Measurements from ENCODE around the gene SIRPA. TPM values are rescaled to one million over a fixed set of nuclear protein-coding genes. Genes with fewer than 3 reads are reported as not detected.
A peak's percentile ranks its signal among the peaks of the same experiment; 100 is the strongest.

SIRPA gene
- total RNA-seq, 2 donors from 2014 or later, result 9.8 to 12.2 TPM

GRCh38 chr20:1897965-1898464 is 2.8 kb downstream of the SIRPA start:
- H3K27ac ChIP-seq, result peak overlapping the region; percentile 40
- TF ChIP-seq CTCF (IDR thresholded peaks at IDR 0.05), result no peak
- intact Hi-C loops (cut with DNase I), result loop anchor here (10.0 kb wide), 1 partner anchor 93 kb away; no protein-coding TSS in a partner anchor
- no peak overlapping the region for H3K4me3 ChIP-seq
- peak; percentile 27 for DNase-seq
- H3K9me3 ChIP-seq, result no peaks in the 10 kb centered on the region
- H3K4me1 ChIP-seq, result no peaks in the 10 kb centered on the region
- H3K27me3 ChIP-seq, result no peaks in the 10 kb centered on the region
- H3K36me3 ChIP-seq, result no peaks in the 10 kb centered on the region
- no peak overlapping the region for H3K9ac ChIP-seq (ENCODE audit: low read depth in 2 of 2, low read length in 2 of 2)

GRCh38 chr20:1898482-1899240 is 3.5 kb downstream of the SIRPA start:
- H3K27me3 ChIP-seq, result no peaks in the 10 kb centered on the region
- peak overlapping the region in 1 of 2 donors; percentile 19 for H3K9ac ChIP-seq (ENCODE audit: low read depth in 2 of 2, low read length in 2 of 2)
- H3K9me3 ChIP-seq, result no peaks in the 10 kb centered on the region
- H3K4me1 ChIP-seq, result no peaks in the 10 kb centered on the region
- TF ChIP-seq CTCF (IDR thresholded peaks at IDR 0.05), result no peak
- H3K4me3 ChIP-seq, result no peak overlapping the region
- H3K36me3 ChIP-seq, result no peaks in the 10 kb centered on the region
- no peak overlapping the region for H3K27ac ChIP-seq
- intact Hi-C loops (cut with DNase I), result loop anchor here (10.0 kb wide), 1 partner anchor 94 kb away; no protein-coding TSS in a partner anchor
- no peak for DNase-seq

- H3K9me3 ChIP-seq, result no peaks in the 10 kb centered on the region
- H3K36me3 ChIP-seq, result no peaks in the 10 kb centered on the region
- H3K9ac ChIP-seq (ENCODE audit: low read depth in 2 of 2, low read length in 2 of 2), result no peak overlapping the region
- H3K4me1 ChIP-seq, result no peaks in the 10 kb centered on the region
- no peak for DNase-seq
- H3K4me3 ChIP-seq, result no peak overlapping the region
- no peaks in the 10 kb centered on the region for H3K27me3 ChIP-seq
- intact Hi-C loops (cut with DNase I), result loop anchor here (10.0 kb wide), 1 partner anchor 94 kb away; no protein-coding TSS in a partner anchor
- H3K27ac ChIP-seq, result no peak overlapping the region
- no peak for TF ChIP-seq CTCF (IDR thresholded peaks at IDR 0.05)
These were observed 4.0 kb downstream of the SIRPA start for GRCh38 chr20:1899241-1899525.

GRCh38 chr20:1900321-1900801 is 5.2 kb downstream of the SIRPA start:
- peak; percentile 15 for TF ChIP-seq CTCF (IDR thresholded peaks at IDR 0.05)
- H3K9ac ChIP-seq (ENCODE audit: low read depth in 2 of 2, low read length in 2 of 2), result no peak overlapping the region
- no peak overlapping the region for H3K4me3 ChIP-seq
- intact Hi-C loops (cut with DNase I), result no loop called here
- no peak overlapping the region for H3K27ac ChIP-seq
- DNase-seq, result peak; percentile 47
- no peaks in the 10 kb centered on the region for H3K27me3 ChIP-seq
- H3K36me3 ChIP-seq, result no peaks in the 10 kb centered on the region
- H3K9me3 ChIP-seq, result no peaks in the 10 kb centered on the region
- H3K4me1 ChIP-seq, result no peaks in the 10 kb centered on the region

- H3K9me3 ChIP-seq, result no peaks in the 10 kb centered on the region
- no peak for DNase-seq
- H3K27ac ChIP-seq, result no peak overlapping the region
- no peaks in the 10 kb centered on the region for H3K27me3 ChIP-seq
- TF ChIP-seq CTCF (IDR thresholded peaks at IDR 0.05), result no peak
- H3K36me3 ChIP-seq, result no peaks in the 10 kb centered on the region
- no peak overlapping the region for H3K9ac ChIP-seq (ENCODE audit: low read depth in 2 of 2, low read length in 2 of 2)
- no peak overlapping the region for H3K4me3 ChIP-seq
- intact Hi-C loops (cut with DNase I), result no loop called here
- H3K4me1 ChIP-seq, result no peaks in the 10 kb centered on the region
These were observed 6.5 kb downstream of the SIRPA start for GRCh38 chr20:1901704-1902103.
